CD14-positive monocyte (primary cell): ENCODE measurements around the gene CARM1. TPM values are rescaled to one million over a fixed set of nuclear protein-coding genes. Genes with fewer than 3 reads are reported as not detected.
A peak's percentile ranks its signal among the peaks of the same experiment; 100 is the strongest.

Experiments
- DNase-seq, 3 donors: peaks; one replicate each; pipeline ENCODE4 v3.0.0-alpha.2; 2011 to 2022
- H2AFZ ChIP-seq: 2 replicates; pipeline ENCODE4 v1.6.0; 2012; ENCODE audit warnings: mild to moderate bottlenecking, low read depth, low read length, inconsistent platforms; ENCODE audit not compliant: insufficient read depth, poor library complexity, severe bottlenecking
- H3K27ac ChIP-seq, 2 donors: 1 replicate in 1 of 2; 2 replicates in 1 of 2; pipeline ENCODE4 v1.5.1; 2012 to 2013; ENCODE audit warnings: low read length in 2 of 2, control low read depth in 1 of 2, inconsistent platforms in 1 of 2, low read depth in 1 of 2, mild to moderate bottlenecking in 1 of 2
- H3K27me3 ChIP-seq, 2 donors: one replicate each; pipeline versions ENCODE4 v1.6.0 to v1.6.1; 2011 to 2013; ENCODE audit warnings: low read length in 2 of 2; ENCODE audit not compliant: control insufficient read depth in 2 of 2, insufficient read depth in 2 of 2
- H3K36me3 ChIP-seq, 2 donors: replicated peaks in 1 of 2; 1 replicate in 1 of 2; 2 replicates in 1 of 2; pipeline versions ENCODE4 v1.5.1 to v1.6.1; 2012 to 2013; ENCODE audit warnings: low read length in 2 of 2, control low read depth in 1 of 2, inconsistent platforms in 1 of 2, mild to moderate bottlenecking in 1 of 2; ENCODE audit not compliant: insufficient read depth in 2 of 2, control insufficient read depth in 1 of 2
- H3K4me1 ChIP-seq, 2 donors: 1 replicate in 1 of 2; 2 replicates in 1 of 2; pipeline versions ENCODE4 v1.5.1 to v1.6.1; 2012 to 2013; ENCODE audit warnings: low read length in 2 of 2, control low read depth in 1 of 2, inconsistent platforms in 1 of 2, mild to moderate bottlenecking in 1 of 2, moderate library complexity in 1 of 2; ENCODE audit not compliant: insufficient read depth in 2 of 2, control insufficient read depth in 1 of 2
- H3K4me2 ChIP-seq: replicated peaks from 2 replicates; pipeline ENCODE3; 2012; ENCODE audit warnings: low read length, moderate library complexity, mild to moderate bottlenecking; ENCODE audit not compliant: poor library complexity, severe bottlenecking; ENCODE audit errors: extremely low read depth
- H3K4me3 ChIP-seq, 3 experiments: fragments of 200-600 bp in 1 of 3; sonication (generic) in 1 of 3; replicated peaks in 1 of 3; 1 replicate in 2 of 3; 2 replicates in 1 of 3; pipeline ENCODE4 v1.5.1; 2011 to 2013; ENCODE audit warnings: low read length in 3 of 3, mild to moderate bottlenecking in 3 of 3, control low read depth in 2 of 3, low read depth in 2 of 3, inconsistent platforms in 1 of 3, moderate library complexity in 1 of 3
- H3K79me2 ChIP-seq: 2 replicates; pipeline ENCODE4 v1.6.0; 2012; ENCODE audit warnings: mild to moderate bottlenecking, control low read depth, inconsistent platforms, low read length, moderate library complexity; ENCODE audit not compliant: insufficient read depth
- H3K9ac ChIP-seq: 2 replicates; pipeline ENCODE4 v1.6.0; 2017; ENCODE audit warnings: low read length, mild to moderate bottlenecking; ENCODE audit not compliant: insufficient read depth, poor library complexity, severe bottlenecking
- H3K9me3 ChIP-seq, 2 donors: replicated peaks in 1 of 2; 1 replicate in 1 of 2; 2 replicates in 1 of 2; pipeline versions ENCODE4 v1.5.1 to v1.6.1; 2012 to 2013; ENCODE audit warnings: low read length in 2 of 2, control low read depth in 1 of 2; ENCODE audit not compliant: control insufficient read depth in 1 of 2, insufficient read depth in 1 of 2
- H4K20me1 ChIP-seq: 2 replicates; pipeline ENCODE4 v1.6.0; 2012; ENCODE audit warnings: mild to moderate bottlenecking, low read length, control low read depth, moderate library complexity; ENCODE audit not compliant: insufficient read depth
- H3K27ac Mint-ChIP-seq, 7 donors: one replicate each; pipeline ENCODE4 v1.8.0; 2020; ENCODE audit warnings: mild to moderate bottlenecking in 7 of 7, mixed read lengths in 7 of 7, moderate library complexity in 6 of 7, inconsistent platforms in 2 of 7
- H3K27me3 Mint-ChIP-seq, 3 donors: one replicate each; pipeline ENCODE4 v1.8.0; 2021 to 2022; ENCODE audit warnings: low read depth in 3 of 3, mild to moderate bottlenecking in 3 of 3, mixed read lengths in 3 of 3, moderate library complexity in 3 of 3, inconsistent platforms in 1 of 3
- H3K36me3 Mint-ChIP-seq, 2 donors: one replicate each; pipeline ENCODE4 v1.8.0; 2020; ENCODE audit warnings: mixed read lengths in 2 of 2, inconsistent platforms in 1 of 2, mild to moderate bottlenecking in 1 of 2
- H3K4me1 Mint-ChIP-seq: one replicate; pipeline ENCODE4 v1.8.0; 2020; ENCODE audit warnings: mild to moderate bottlenecking, mixed read lengths
- H3K4me3 Mint-ChIP-seq, 2 donors: one replicate each; pipeline ENCODE4 v1.8.0; 2020; ENCODE audit warnings: mild to moderate bottlenecking in 2 of 2, mixed read lengths in 2 of 2, moderate library complexity in 1 of 2
- H3K9me3 Mint-ChIP-seq, 7 donors: one replicate each; pipeline ENCODE4 v1.8.0; 2020 to 2022; ENCODE audit warnings: mixed read lengths in 7 of 7, mild to moderate bottlenecking in 6 of 7, moderate library complexity in 6 of 7, inconsistent platforms in 2 of 7
- whole genome bisulfite sequencing: methylation state at CpG from one replicate; pipeline ENCODE4 v1.1.5; 2013; ENCODE audit warnings: missing lambda C conversion rate; ENCODE audit not compliant: insufficient coverage; 5-methylcytosine and 5-hydroxymethylcytosine counted together
- intact Hi-C, 2 donors: fragments of 100-400 bp; cut with micrococcal nuclease; formaldehyde crosslinking; loops; one replicate each; pipeline versions ENCODE4 v1.15.0 to v1.15.1; 2023
- polyA plus RNA-seq, 3 donors: library from polyadenylated mRNA; depleted of rRNA in 1 of 3; unstranded in 2 of 3; stranded (reverse) in 1 of 3; fragments of 300-500 nt in 2 of 3; fragments of >200 nt in 1 of 3; fragmentation: Illumina TruSeq in 2 of 3; gene quantifications; 1 replicate in 2 of 3; 2 replicates in 1 of 3; pipeline ENCODE4 v1.2.3, GENCODE V29; 2012 to 2021
- TF ChIP-seq, protein P1 (sequence below): fragments of 200-600 bp; IDR thresholded peaks from one replicate; pipeline ENCODE4 v1.8.0; 2022; ENCODE audit warnings: antibody characterized with exemption, mild to moderate bottlenecking

CARM1 gene
- polyA plus RNA-seq, 3 donors = 0.17 to 26.3 (median 0.29) TPM

DNA sequence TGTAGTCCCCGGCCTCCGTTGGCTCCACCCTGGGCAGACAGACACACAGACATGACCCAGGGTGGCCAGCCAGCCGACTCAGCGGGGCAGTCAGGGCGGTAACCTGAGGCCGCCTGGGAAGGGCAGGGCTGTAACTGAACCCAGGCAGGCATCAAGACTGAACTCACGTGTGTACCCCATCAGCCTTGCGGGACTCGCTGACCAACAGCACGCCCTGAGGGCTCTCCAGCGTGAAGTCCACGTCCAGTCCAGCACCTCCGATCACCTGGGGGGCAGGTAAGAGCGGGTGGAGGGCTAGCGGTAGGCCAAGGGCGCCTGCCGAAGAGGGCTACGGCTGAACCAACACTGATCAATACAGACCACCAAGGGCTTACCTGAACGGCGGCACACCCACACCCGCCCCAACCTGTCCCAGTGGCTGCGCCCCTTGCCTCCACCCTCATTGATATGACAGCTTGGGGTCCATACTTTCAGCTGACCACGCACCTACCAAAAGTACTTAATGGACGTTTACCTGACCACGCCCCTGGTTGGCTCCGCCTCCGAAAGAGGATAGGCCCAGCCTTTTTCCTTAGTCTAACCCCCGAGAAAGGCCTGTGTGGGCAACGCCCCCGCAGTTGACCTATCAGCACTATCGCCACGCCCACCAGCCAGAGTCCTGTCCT, 36.1 kb upstream of the CARM1 start:
- Histone ChIP-seq H2AFZ (peak overlapping the region; percentile 20), H4K20me1 (peaks cover 30% of the 10 kb centered on the region), H3K27ac (peak overlapping the region; percentile 85 to 94), H3K9me3 (peaks cover 0 to 8% of the 10 kb centered on the region in 2 donors), H3K4me2 (peak overlapping the region; percentile 89), H3K79me2 (no peaks in the 10 kb centered on the region), H3K27me3 (no peaks in the 10 kb centered on the region), H3K4me1 (peaks cover 15 to 18% of the 10 kb centered on the region in 2 donors), H3K4me3 (peak overlapping the region in 2 of 3 experiments; percentile 72 to 86), H3K9ac (no peak overlapping the region), H3K36me3 (peaks cover 37 to 44% of the 10 kb centered on the region in 2 donors)
- peak overlapping the region; percentile 97 to 100 (median 99) for H3K27ac Mint-ChIP-seq
- DNase-seq = no peak
- H3K9me3 Mint-ChIP-seq = peaks cover 2 to 11% (median 7%) of the 10 kb centered on the region in 7 donors
- WGBS = 63% methylated on average over 27 of the region's 32 CpGs
- H3K4me3 Mint-ChIP-seq = peak overlapping the region; percentile 93 to 95
- H3K27me3 Mint-ChIP-seq = peaks cover 0 to 9% (median 0%) of the 10 kb centered on the region in 3 donors
- intact Hi-C loops = loop anchor here (2.0 to 5.0 kb wide), 2 partner anchors 37 to 268 kb away; partner anchors contain the start of genes CARM1 (in 1 of the 2) and KRI1 (in 1 of the 2)
- TF ChIP-seq, protein P1, sequence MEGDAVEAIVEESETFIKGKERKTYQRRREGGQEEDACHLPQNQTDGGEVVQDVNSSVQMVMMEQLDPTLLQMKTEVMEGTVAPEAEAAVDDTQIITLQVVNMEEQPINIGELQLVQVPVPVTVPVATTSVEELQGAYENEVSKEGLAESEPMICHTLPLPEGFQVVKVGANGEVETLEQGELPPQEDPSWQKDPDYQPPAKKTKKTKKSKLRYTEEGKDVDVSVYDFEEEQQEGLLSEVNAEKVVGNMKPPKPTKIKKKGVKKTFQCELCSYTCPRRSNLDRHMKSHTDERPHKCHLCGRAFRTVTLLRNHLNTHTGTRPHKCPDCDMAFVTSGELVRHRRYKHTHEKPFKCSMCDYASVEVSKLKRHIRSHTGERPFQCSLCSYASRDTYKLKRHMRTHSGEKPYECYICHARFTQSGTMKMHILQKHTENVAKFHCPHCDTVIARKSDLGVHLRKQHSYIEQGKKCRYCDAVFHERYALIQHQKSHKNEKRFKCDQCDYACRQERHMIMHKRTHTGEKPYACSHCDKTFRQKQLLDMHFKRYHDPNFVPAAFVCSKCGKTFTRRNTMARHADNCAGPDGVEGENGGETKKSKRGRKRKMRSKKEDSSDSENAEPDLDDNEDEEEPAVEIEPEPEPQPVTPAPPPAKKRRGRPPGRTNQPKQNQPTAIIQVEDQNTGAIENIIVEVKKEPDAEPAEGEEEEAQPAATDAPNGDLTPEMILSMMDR = no peak
- H3K4me1 Mint-ChIP-seq = peaks cover 11% of the 10 kb centered on the region
- H3K36me3 Mint-ChIP-seq = peaks cover 15 to 33% of the 10 kb centered on the region in 2 donors

DNA sequence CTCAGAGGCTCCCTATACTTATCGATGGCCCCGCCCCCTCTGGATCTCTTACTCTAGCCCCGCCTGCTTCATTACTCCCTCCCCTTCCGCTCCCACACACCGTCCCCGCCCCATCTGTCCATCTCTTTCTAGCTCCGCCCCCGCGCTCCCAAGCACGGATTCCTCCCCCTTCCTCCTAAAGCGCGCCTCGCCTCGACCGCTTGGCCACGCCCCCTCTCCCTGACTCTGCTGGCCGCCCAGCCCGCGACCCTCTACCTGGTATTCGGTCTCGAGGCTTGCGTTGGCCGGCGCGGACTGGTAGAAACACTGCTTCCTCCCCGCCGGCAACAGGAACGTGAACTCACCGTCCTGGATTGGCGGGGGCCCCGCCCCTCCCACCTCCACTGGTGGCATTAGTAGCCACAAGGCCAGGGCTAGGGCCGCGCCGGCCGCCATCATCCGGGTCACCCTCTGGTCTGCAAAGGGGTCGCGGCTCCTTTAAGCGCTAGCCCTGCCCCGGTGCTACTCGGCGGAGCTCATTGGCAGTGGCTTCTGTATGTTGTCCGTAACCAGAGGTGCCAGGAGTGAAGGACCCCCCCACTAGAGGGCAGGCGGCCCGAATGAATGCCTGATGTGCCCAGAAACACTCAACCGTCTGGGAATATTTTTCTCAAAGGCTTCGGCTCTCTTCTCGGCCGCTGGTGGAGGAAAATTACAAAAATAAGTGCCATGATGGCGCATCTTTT, 35.4 kb upstream of the CARM1 start, which contains the start of gene TMED1:
TMED1 (minus strand) TSS at position 459 of the 725 bp plus-strand sequence; CDS start at position 438, 21 bp downstream.
- Histone ChIP-seq H3K4me1 (peaks cover 15 to 18% of the 10 kb centered on the region in 2 donors), H3K9ac (peak within 1 kb of the TSS; percentile 81), H3K27me3 (no peaks in the 10 kb centered on the region), H3K4me2 (peak within 1 kb of the TSS; percentile 89), H3K79me2 (no peaks in the 10 kb centered on the region), H3K36me3 (peaks cover 31 to 37% of the 10 kb centered on the region in 2 donors), H3K9me3 (peaks cover 0 to 8% of the 10 kb centered on the region in 2 donors), H4K20me1 (peaks cover 26% of the 10 kb centered on the region), H3K27ac (peak within 1 kb of the TSS; percentile 85 to 94), H3K4me3 (peak within 1 kb of the TSS; percentile 50 to 86 (median 72)), H2AFZ (peak within 1 kb of the TSS; percentile 80)
- Mint-ChIP-seq H3K36me3 (peaks cover 13 to 27% of the 10 kb centered on the region in 2 donors), H3K27me3 (peaks cover 0 to 9% (median 3%) of the 10 kb centered on the region in 3 donors), H3K27ac (peak within 1 kb of the TSS; percentile 97 to 100 (median 99)), H3K9me3 (peaks cover 2 to 11% (median 7%) of the 10 kb centered on the region in 7 donors), H3K4me3 (peak within 1 kb of the TSS; percentile 93 to 95), H3K4me1 (peaks cover 11% of the 10 kb centered on the region)
- WGBS = 0% methylated on average over 45 of the region's 50 CpGs
- TF ChIP-seq, protein P1 = no peak
- intact Hi-C loops = loop anchor here (2.0 to 5.0 kb wide), 2 partner anchors 36 to 269 kb away; partner anchors contain the start of genes CARM1 (in 1 of the 2) and KRI1 (in 1 of the 2)
- peak; percentile 98 to 99 (median 99) for DNase-seq
